Umbilical cord (tissue), 2 donors: ENCODE data around the gene PKD1. TPM values are rescaled to one million over a fixed set of nuclear protein-coding genes. Genes with fewer than 3 reads are reported as not detected.

Source experiments
- DNase-seq: peaks from one replicate; pipeline ENCODE4 v3.0.0-alpha.2; 2015; ENCODE audit warnings: low spot score
- total RNA-seq: library from RNA; depleted of rRNA; stranded (reverse); fragments of >200 nt; gene quantifications from one replicate; pipeline ENCODE4 v1.2.3, GENCODE V29; 2014; ENCODE audit warnings: low replicate concordance; ENCODE audit not compliant: insufficient read depth

Gene PKD1
- 99.9 TPM for total RNA-seq

GRCh38 chr16:2135770-2136490 lies at the start of gene PKD1:
PKD1 (minus strand) TSS chr16:2135898; CDS start chr16:2135689, 209 bp downstream.
- peak; percentile 95 for DNase-seq

GRCh38 chr16:2184962-2185361 lies 49.3 kb upstream of the PKD1 start:
- DNase-seq: no peak

- no peak for DNase-seq
Measured at GRCh38 chr16:2184346-2184745, 48.6 kb upstream of the PKD1 start.

- no peak for DNase-seq
Measured at GRCh38 chr16:2183671-2184070, 48.0 kb upstream of the PKD1 start.

- DNase-seq: no peak
Measured at GRCh38 chr16:2181952-2182351, 46.3 kb upstream of the PKD1 start.

GRCh38 chr16:2180962-2181923 lies 45.5 kb upstream of the PKD1 start:
- no peak for DNase-seq

- no peak for DNase-seq
Measured at GRCh38 chr16:2180461-2180860, 44.8 kb upstream of the PKD1 start.

GRCh38 chr16:2179576-2179975 lies 43.9 kb upstream of the PKD1 start:
- no peak for DNase-seq

GRCh38 chr16:2179107-2179501 lies 43.4 kb upstream of the PKD1 start:
- no peak for DNase-seq

GRCh38 chr16:2178321-2179106 lies 42.8 kb upstream of the PKD1 start:
- DNase-seq: no peak

GRCh38 chr16:2177561-2177960 lies 41.9 kb upstream of the PKD1 start:
- no peak for DNase-seq

GRCh38 chr16:2177101-2177500 lies 41.4 kb upstream of the PKD1 start:
- no peak for DNase-seq

- DNase-seq: no peak
Measured at GRCh38 chr16:2176047-2176446, 40.3 kb upstream of the PKD1 start.

- no peak for DNase-seq
Measured at GRCh38 chr16:2175454-2175853, 39.8 kb upstream of the PKD1 start.

GRCh38 chr16:2174396-2175131 lies 38.9 kb upstream of the PKD1 start:
- no peak for DNase-seq

- no peak for DNase-seq
Measured at GRCh38 chr16:2173916-2174315, 38.2 kb upstream of the PKD1 start.

GRCh38 chr16:2173366-2173765 lies 37.7 kb upstream of the PKD1 start:
- no peak for DNase-seq

GRCh38 chr16:2172688-2173335 lies 37.1 kb upstream of the PKD1 start:
- DNase-seq: no peak

GRCh38 chr16:2171601-2172178 lies 36.0 kb upstream of the PKD1 start:
- no peak for DNase-seq
